ENCODE data around the gene SCN4A. TPM values are rescaled to one million over a fixed set of nuclear protein-coding genes. Genes with fewer than 3 reads are reported as not detected.
A peak's percentile ranks its signal among the peaks of the same experiment; 100 is the strongest.

The SCN4A gene
- total RNA-seq, 1 donor from 2014 or later, result 1.3 TPM

GRCh38 chr17:63929860-63930766 lies 42.6 kb downstream of the SCN4A start:
- Histone ChIP-seq H3K27me3 (no peaks in the 10 kb centered on the region), H3K36me3 (no peaks in the 10 kb centered on the region), H3K9me3 (no peaks in the 10 kb centered on the region), H3K27ac (peak overlapping the region in 1 of 2 donors; percentile 4), H3K4me3 (no peak overlapping the region), H3K4me1 (no peaks in the 10 kb centered on the region)
- DNase-seq (ENCODE audit: low spot score in 2 of 2), result no peak
- intact Hi-C loops (cut with DNase I), result no loop called here
- TF ChIP-seq CTCF (IDR thresholded peaks at IDR 0.05), result no peak

- H3K36me3 ChIP-seq, result no peaks in the 10 kb centered on the region
- no peak for DNase-seq (ENCODE audit: low spot score in 2 of 2)
- TF ChIP-seq CTCF (IDR thresholded peaks at IDR 0.05), result no peak
- no peaks in the 10 kb centered on the region for H3K27me3 ChIP-seq
- H3K4me3 ChIP-seq, result no peak overlapping the region
- H3K4me1 ChIP-seq, result no peaks in the 10 kb centered on the region
- no peaks in the 10 kb centered on the region for H3K9me3 ChIP-seq
- H3K27ac ChIP-seq, result no peak overlapping the region
- intact Hi-C loops (cut with DNase I), result no loop called here
Measured at GRCh38 chr17:63928966-63929695, 43.6 kb downstream of the SCN4A start.

GRCh38 chr17:63928172-63928666 lies 44.5 kb downstream of the SCN4A start:
- no peak for TF ChIP-seq CTCF (IDR thresholded peaks at IDR 0.05)
- H3K9me3 ChIP-seq, result no peaks in the 10 kb centered on the region
- H3K4me3 ChIP-seq, result no peak overlapping the region
- H3K36me3 ChIP-seq, result no peaks in the 10 kb centered on the region
- H3K27me3 ChIP-seq, result no peaks in the 10 kb centered on the region
- DNase-seq (ENCODE audit: low spot score in 2 of 2), result no peak
- no peak overlapping the region for H3K27ac ChIP-seq
- H3K4me1 ChIP-seq, result no peaks in the 10 kb centered on the region
- intact Hi-C loops (cut with DNase I), result no loop called here

- TF ChIP-seq CTCF (IDR thresholded peaks at IDR 0.05), result no peak
- no peak for DNase-seq (ENCODE audit: low spot score in 2 of 2)
- Histone ChIP-seq H3K36me3 (no peaks in the 10 kb centered on the region), H3K9me3 (no peaks in the 10 kb centered on the region), H3K27ac (no peak overlapping the region), H3K27me3 (no peaks in the 10 kb centered on the region), H3K4me1 (no peaks in the 10 kb centered on the region), H3K4me3 (no peak overlapping the region)
- intact Hi-C loops (cut with DNase I), result no loop called here
Measured at GRCh38 chr17:63927464-63928171, 45.1 kb downstream of the SCN4A start.

GRCh38 chr17:63926164-63926563 lies 46.6 kb downstream of the SCN4A start:
- DNase-seq (ENCODE audit: low spot score in 2 of 2), result no peak
- Histone ChIP-seq H3K27me3 (no peaks in the 10 kb centered on the region), H3K4me1 (no peaks in the 10 kb centered on the region), H3K27ac (no peak overlapping the region), H3K9me3 (no peaks in the 10 kb centered on the region), H3K4me3 (no peak overlapping the region), H3K36me3 (no peaks in the 10 kb centered on the region)
- intact Hi-C loops (cut with DNase I), result no loop called here
- no peak for TF ChIP-seq CTCF (IDR thresholded peaks at IDR 0.05)

Measured in ascending aorta (tissue), 2 donors.